Measurements from ENCODE around the gene CYSTM1.

The CYSTM1 gene

GRCh38 chr5:140181525-140181924, 6.5 kb downstream of the CYSTM1 start:
- in situ Hi-C loops (cut with HindIII; ENCODE audit: low sequenced_read_pairs), result no loop called here
- no peak for DNase-seq (ENCODE audit: low read depth, low spot score)
- no peak overlapping the region for H3K4me3 ChIP-seq (ENCODE audit: low read depth, low read length)
- TF ChIP-seq CTCF (IDR thresholded peaks at IDR 0.05; ENCODE audit: low read depth, low read length), result no peak

GRCh38 chr5:140182075-140182711, 7.2 kb downstream of the CYSTM1 start:
- TF ChIP-seq CTCF (IDR thresholded peaks at IDR 0.05; ENCODE audit: low read depth, low read length), result no peak
- DNase-seq (ENCODE audit: low read depth, low spot score), result peak; percentile 49
- in situ Hi-C loops (cut with HindIII; ENCODE audit: low sequenced_read_pairs), result no loop called here
- no peak overlapping the region for H3K4me3 ChIP-seq (ENCODE audit: low read depth, low read length)

GRCh38 chr5:140182803-140183367, 7.9 kb downstream of the CYSTM1 start:
- no peak overlapping the region for H3K4me3 ChIP-seq (ENCODE audit: low read depth, low read length)
- no peak for TF ChIP-seq CTCF (IDR thresholded peaks at IDR 0.05; ENCODE audit: low read depth, low read length)
- DNase-seq (ENCODE audit: low read depth, low spot score), result peak; percentile 76
- in situ Hi-C loops (cut with HindIII; ENCODE audit: low sequenced_read_pairs), result no loop called here

GRCh38 chr5:140185409-140185808, 10.4 kb downstream of the CYSTM1 start:
- in situ Hi-C loops (cut with HindIII; ENCODE audit: low sequenced_read_pairs), result no loop called here
- no peak overlapping the region for H3K4me3 ChIP-seq (ENCODE audit: low read depth, low read length)
- TF ChIP-seq CTCF (IDR thresholded peaks at IDR 0.05; ENCODE audit: low read depth, low read length), result no peak
- no peak for DNase-seq (ENCODE audit: low read depth, low spot score)

- in situ Hi-C loops (cut with HindIII; ENCODE audit: low sequenced_read_pairs), result no loop called here
- no peak for DNase-seq (ENCODE audit: low read depth, low spot score)
- TF ChIP-seq CTCF (IDR thresholded peaks at IDR 0.05; ENCODE audit: low read depth, low read length), result no peak
- H3K4me3 ChIP-seq (ENCODE audit: low read depth, low read length), result no peak overlapping the region
Observed at GRCh38 chr5:140186267-140186671, 11.3 kb downstream of the CYSTM1 start.

GRCh38 chr5:140189253-140189652, 14.3 kb downstream of the CYSTM1 start:
- in situ Hi-C loops (cut with HindIII; ENCODE audit: low sequenced_read_pairs), result no loop called here
- no peak for TF ChIP-seq CTCF (IDR thresholded peaks at IDR 0.05; ENCODE audit: low read depth, low read length)
- DNase-seq (ENCODE audit: low read depth, low spot score), result no peak

More at GRCh38 chr5:140189253-140189652, 14.3 kb downstream of the CYSTM1 start:
- no peak overlapping the region for H3K4me3 ChIP-seq (ENCODE audit: low read depth, low read length)
